AG10803 (cell line): Measurements from ENCODE around the gene FGFR3.
A peak's percentile ranks its signal among the peaks of the same experiment; 100 is the strongest.

Experiments used
- DNase-seq: peaks from one replicate; pipeline ENCODE4 v3.0.0; 2010; ENCODE audit warnings: low read depth
- H3K4me3 ChIP-seq: 2 replicates; pipeline ENCODE4 v1.5.1; 2011; ENCODE audit warnings: mild to moderate bottlenecking, low read length, control low read depth
- TF ChIP-seq, protein P1 (sequence below): conservative IDR thresholded peaks from 2 replicates; pipeline ENCODE4 v1.5.1; 2011; ENCODE audit warnings: mild to moderate bottlenecking, low read length, control low read depth, inconsistent platforms

Gene FGFR3

GRCh38 chr4:1813915-1814314 lies 20.8 kb downstream of the FGFR3 start:
- TF ChIP-seq, protein P1, sequence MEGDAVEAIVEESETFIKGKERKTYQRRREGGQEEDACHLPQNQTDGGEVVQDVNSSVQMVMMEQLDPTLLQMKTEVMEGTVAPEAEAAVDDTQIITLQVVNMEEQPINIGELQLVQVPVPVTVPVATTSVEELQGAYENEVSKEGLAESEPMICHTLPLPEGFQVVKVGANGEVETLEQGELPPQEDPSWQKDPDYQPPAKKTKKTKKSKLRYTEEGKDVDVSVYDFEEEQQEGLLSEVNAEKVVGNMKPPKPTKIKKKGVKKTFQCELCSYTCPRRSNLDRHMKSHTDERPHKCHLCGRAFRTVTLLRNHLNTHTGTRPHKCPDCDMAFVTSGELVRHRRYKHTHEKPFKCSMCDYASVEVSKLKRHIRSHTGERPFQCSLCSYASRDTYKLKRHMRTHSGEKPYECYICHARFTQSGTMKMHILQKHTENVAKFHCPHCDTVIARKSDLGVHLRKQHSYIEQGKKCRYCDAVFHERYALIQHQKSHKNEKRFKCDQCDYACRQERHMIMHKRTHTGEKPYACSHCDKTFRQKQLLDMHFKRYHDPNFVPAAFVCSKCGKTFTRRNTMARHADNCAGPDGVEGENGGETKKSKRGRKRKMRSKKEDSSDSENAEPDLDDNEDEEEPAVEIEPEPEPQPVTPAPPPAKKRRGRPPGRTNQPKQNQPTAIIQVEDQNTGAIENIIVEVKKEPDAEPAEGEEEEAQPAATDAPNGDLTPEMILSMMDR: peak; percentile 9; the same call in 1 of the 2 replicates
- H3K4me3 ChIP-seq: no peak overlapping the region
- DNase-seq: no peak

- TF ChIP-seq, protein P1: no peak
- DNase-seq: no peak
- H3K4me3 ChIP-seq: no peak overlapping the region
Measured at GRCh38 chr4:1814453-1814852, 21.4 kb downstream of the FGFR3 start.

- TF ChIP-seq, protein P1: no peak
- DNase-seq: no peak
- no peak overlapping the region for H3K4me3 ChIP-seq
Measured at GRCh38 chr4:1815096-1815996, 22.3 kb downstream of the FGFR3 start.

DNA sequence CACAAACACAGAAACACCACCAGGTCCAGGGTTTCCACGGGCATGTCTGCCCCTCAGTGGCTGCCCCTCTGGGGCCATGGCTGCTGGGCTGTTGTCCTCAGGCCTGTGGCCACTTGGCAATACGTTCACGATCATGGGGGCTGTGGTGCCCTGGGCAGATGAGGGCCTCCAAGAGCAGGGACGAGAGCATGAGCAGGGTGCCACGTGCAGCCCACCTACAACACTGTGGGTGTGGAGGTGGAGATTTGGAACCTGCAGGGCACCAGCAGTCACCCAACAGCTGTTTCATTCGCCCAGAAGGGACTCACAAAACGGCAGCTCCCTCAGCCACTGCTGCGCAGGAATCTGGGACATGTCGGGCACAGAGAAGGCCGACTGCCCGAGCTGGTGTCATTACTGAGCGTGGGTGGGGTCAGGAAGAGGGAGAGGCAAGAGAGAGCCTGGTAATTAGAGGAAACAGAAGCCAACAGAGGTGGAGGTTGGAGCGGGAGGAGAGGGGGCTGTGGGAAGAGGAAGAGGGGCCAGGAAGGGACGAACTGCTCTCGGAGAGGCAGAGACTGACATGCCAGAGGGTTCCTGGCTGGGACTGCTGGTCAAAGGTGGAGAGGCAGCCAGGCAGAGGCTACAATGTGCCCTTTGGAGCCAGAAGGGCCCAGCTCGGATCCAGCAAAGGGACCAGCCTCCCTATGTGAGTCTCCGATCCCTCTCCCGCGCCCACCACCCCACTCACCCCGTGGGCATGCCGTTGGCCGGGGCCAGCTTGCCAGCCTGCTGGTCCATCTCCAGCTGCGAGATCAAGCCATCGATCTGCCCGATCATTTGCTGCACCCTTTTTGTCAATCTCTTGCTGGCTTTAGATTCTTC lies 23.1 kb downstream of the FGFR3 start:
- no peak overlapping the region for H3K4me3 ChIP-seq

DNA sequence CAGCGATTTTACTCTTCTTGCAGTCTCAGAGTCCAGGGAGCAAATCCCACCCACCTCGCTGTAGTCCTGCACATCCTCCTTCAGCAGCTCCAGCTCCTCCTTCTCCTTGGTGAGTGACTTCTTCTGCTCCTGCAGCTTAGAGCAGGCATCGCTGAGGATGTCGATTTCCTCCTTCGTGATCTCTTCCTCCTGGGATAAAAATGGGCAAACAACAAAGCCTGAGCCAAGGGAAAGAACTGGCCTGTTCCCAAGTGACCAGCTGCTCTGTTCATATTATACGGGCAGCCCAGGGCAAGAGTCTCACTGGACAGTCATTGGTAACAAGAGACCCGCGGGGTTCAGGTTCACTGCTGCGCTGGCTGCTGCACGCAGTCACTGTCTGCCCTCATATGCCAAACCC lies 26.2 kb downstream of the FGFR3 start:
- DNase-seq: no peak
- H3K4me3 ChIP-seq: no peak overlapping the region
- TF ChIP-seq, protein P1: no peak

More for the DNA sequence above, 23.1 kb downstream of the FGFR3 start:
- TF ChIP-seq, protein P1: no peak
- no peak for DNase-seq

DNA sequence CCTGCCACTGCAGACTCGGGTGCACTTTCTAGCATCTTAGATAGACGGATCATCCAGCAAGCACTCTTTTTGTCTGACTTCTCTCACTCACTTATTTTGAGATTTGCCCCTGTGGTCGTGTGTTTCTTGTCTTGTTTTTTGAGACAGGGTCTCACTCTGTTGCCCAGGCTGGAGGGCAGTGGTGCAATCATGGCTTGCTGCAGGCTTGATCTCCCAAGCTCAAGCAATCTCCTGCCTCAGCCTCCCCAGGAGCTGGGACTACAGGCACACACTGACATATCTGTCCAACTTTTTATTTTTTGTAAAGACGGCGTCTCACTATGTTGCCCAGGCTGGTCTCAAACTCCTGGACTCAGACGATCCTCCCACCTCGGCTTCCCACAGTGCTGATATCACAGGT lies 26.7 kb downstream of the FGFR3 start:
- H3K4me3 ChIP-seq: no peak overlapping the region
- DNase-seq: no peak
- TF ChIP-seq, protein P1: no peak
